Tibial artery (tissue), 4 donors: ENCODE results near the gene SLC49A3.

Source experiments
- DNase-seq, 2 donors: peaks; one replicate each; pipeline ENCODE4 v3.0.0-alpha.2; 2019
- H3K27ac ChIP-seq, 2 donors: fragments of 200-600 bp; sonication (generic) in 1 of 2; 1 replicate in 1 of 2; 2 replicates in 1 of 2; pipeline ENCODE4 v1.5.1; 2018 to 2019; ENCODE audit warnings: mild to moderate bottlenecking in 1 of 2
- H3K27me3 ChIP-seq, 2 donors: fragments of 200-600 bp; sonication (generic) in 1 of 2; one replicate each; pipeline versions ENCODE4 v1.5.1 to v1.6.0; 2016 to 2019
- H3K36me3 ChIP-seq, 3 donors: fragments of 200-600 bp; sonication (generic) in 2 of 3; one replicate each; pipeline ENCODE4 v1.5.1; 2016 to 2019; ENCODE audit warnings: mild to moderate bottlenecking in 2 of 3
- H3K4me1 ChIP-seq, 4 donors: fragments of 200-600 bp; sonication (generic) in 2 of 4; 1 replicate in 3 of 4; 2 replicates in 1 of 4; pipeline ENCODE4 v1.5.1; 2016 to 2019
- H3K4me3 ChIP-seq, 2 donors: fragments of 200-600 bp; sonication (generic) in 1 of 2; 1 replicate in 1 of 2; 2 replicates in 1 of 2; pipeline ENCODE4 v1.5.1; 2018 to 2019; ENCODE audit warnings: mild to moderate bottlenecking in 2 of 2
- H3K9me3 ChIP-seq, 3 donors: fragments of 200-600 bp; sonication (generic) in 1 of 3; one replicate each; pipeline ENCODE4 v1.5.1; 2016 to 2019
- CTCF ChIP-seq, 2 experiments: fragments of 200-600 bp in 1 of 2; fragments of 450-650 bp in 1 of 2; IDR thresholded peaks; one replicate each; pipeline ENCODE4 v1.5.1; 2017 to 2019; ENCODE audit warnings: antibody characterized with exemption in 2 of 2, mild to moderate bottlenecking in 1 of 2, moderate library complexity in 1 of 2
- intact Hi-C: fragments of 100-400 bp; cut with DNase I; formaldehyde crosslinking; loops from one replicate; pipeline ENCODE4 v1.15.0; 2023; ENCODE audit warnings: low total_unique reads

Gene SLC49A3

GRCh38 chr4:722851-723360, 34.0 kb upstream of the SLC49A3 start:
- TF ChIP-seq CTCF (IDR thresholded peaks at IDR 0.05) = no peak
- peaks cover 0 to 16% (median 12%) of the 10 kb centered on the region in 3 donors for H3K36me3 ChIP-seq
- no peaks in the 10 kb centered on the region for H3K27me3 ChIP-seq
- H3K27ac ChIP-seq = no peak overlapping the region
- H3K4me3 ChIP-seq = no peak overlapping the region
- no peak for DNase-seq
- intact Hi-C loops = no loop called here
- no peaks in the 10 kb centered on the region for H3K9me3 ChIP-seq
- H3K4me1 ChIP-seq = peaks cover 0 to 21% (median 8%) of the 10 kb centered on the region in 4 donors

GRCh38 chr4:722169-722725, 33.3 kb upstream of the SLC49A3 start:
- Histone ChIP-seq H3K9me3 (no peaks in the 10 kb centered on the region), H3K36me3 (peaks cover 0 to 16% (median 12%) of the 10 kb centered on the region in 3 donors), H3K4me3 (no peak overlapping the region), H3K27me3 (no peaks in the 10 kb centered on the region), H3K4me1 (peaks cover 0 to 21% (median 8%) of the 10 kb centered on the region in 4 donors), H3K27ac (no peak overlapping the region)
- DNase-seq = no peak
- intact Hi-C loops = no loop called here
- TF ChIP-seq CTCF (IDR thresholded peaks at IDR 0.05) = no peak

GRCh38 chr4:721261-722168, 32.6 kb upstream of the SLC49A3 start:
- intact Hi-C loops = no loop called here
- Histone ChIP-seq H3K9me3 (no peaks in the 10 kb centered on the region), H3K4me3 (no peak overlapping the region), H3K36me3 (peaks cover 0 to 16% (median 12%) of the 10 kb centered on the region in 3 donors), H3K4me1 (peaks cover 0 to 16% (median 5%) of the 10 kb centered on the region in 4 donors), H3K27me3 (no peaks in the 10 kb centered on the region), H3K27ac (no peak overlapping the region)
- no peak for DNase-seq
- no peak for TF ChIP-seq CTCF (IDR thresholded peaks at IDR 0.05)

GRCh38 chr4:720111-720860, 31.3 kb upstream of the SLC49A3 start:
- Histone ChIP-seq H3K9me3 (no peaks in the 10 kb centered on the region), H3K27me3 (no peaks in the 10 kb centered on the region), H3K4me3 (no peak overlapping the region), H3K4me1 (peaks cover 0 to 9% (median 0%) of the 10 kb centered on the region in 4 donors), H3K36me3 (peaks cover 0 to 16% (median 12%) of the 10 kb centered on the region in 3 donors), H3K27ac (no peak overlapping the region)
- TF ChIP-seq CTCF (IDR thresholded peaks at IDR 0.05) = no peak
- DNase-seq = no peak
- intact Hi-C loops = no loop called here

- intact Hi-C loops = no loop called here
- peaks cover 0 to 20% (median 9%) of the 10 kb centered on the region in 3 donors for H3K36me3 ChIP-seq
- DNase-seq = no peak
- H3K9me3 ChIP-seq = no peaks in the 10 kb centered on the region
- TF ChIP-seq CTCF (IDR thresholded peaks at IDR 0.05) = no peak
- H3K27ac ChIP-seq = no peak overlapping the region
- no peaks in the 10 kb centered on the region for H3K27me3 ChIP-seq
- no peak overlapping the region for H3K4me3 ChIP-seq
- H3K4me1 ChIP-seq = peaks cover 0 to 13% (median 0%) of the 10 kb centered on the region in 4 donors
Observed at GRCh38 chr4:718460-718859, 29.5 kb upstream of the SLC49A3 start.
